NOMO-1 (cell line): Measurements from ENCODE around the gene GSE1.
A peak's percentile ranks its signal among the peaks of the same experiment; 100 is the strongest.

Experiments used
- DNase-seq, 2 experiments: peaks; one replicate each; lab custom pipeline; 2025; ENCODE audit not compliant: unreplicated experiment in 2 of 2; lab: John Stamatoyannopoulos, UW

GSE1 gene

GRCh38 chr16:85616607-85617321 is 3.6 kb downstream of the GSE1 start:
- peak; percentile 84 to 90 for DNase-seq

GRCh38 chr16:85617948-85618347 is 4.8 kb downstream of the GSE1 start:
- no peak for DNase-seq

GRCh38 chr16:85618521-85618920 is 5.4 kb downstream of the GSE1 start:
- DNase-seq, result no peak

- DNase-seq, result no peak
These were observed 6.2 kb downstream of the GSE1 start for GRCh38 chr16:85619101-85619891.

GRCh38 chr16:85620374-85620773 is 7.3 kb downstream of the GSE1 start:
- DNase-seq, result no peak

GRCh38 chr16:85621698-85622428 is 8.7 kb downstream of the GSE1 start:
- no peak for DNase-seq

GRCh38 chr16:85622683-85623082 is 9.6 kb downstream of the GSE1 start:
- no peak for DNase-seq

GRCh38 chr16:85623250-85623649 is 10.1 kb downstream of the GSE1 start:
- DNase-seq, result no peak

GRCh38 chr16:85623997-85624601 is 11.0 kb downstream of the GSE1 start:
- DNase-seq, result no peak

GRCh38 chr16:85624646-85625045 is 11.5 kb downstream of the GSE1 start:
- DNase-seq, result no peak

GRCh38 chr16:85625053-85625452 is 11.9 kb downstream of the GSE1 start:
- no peak for DNase-seq

GRCh38 chr16:85625485-85626117 is 12.5 kb downstream of the GSE1 start:
- no peak for DNase-seq

GRCh38 chr16:85626191-85626981 is 13.3 kb downstream of the GSE1 start:
- DNase-seq, result no peak

- no peak for DNase-seq
These were observed 14.0 kb downstream of the GSE1 start for GRCh38 chr16:85627089-85627488.

- DNase-seq, result no peak
These were observed 14.6 kb downstream of the GSE1 start for GRCh38 chr16:85627526-85628264.

- no peak for DNase-seq
These were observed 15.1 kb downstream of the GSE1 start for GRCh38 chr16:85628265-85628556.

- DNase-seq, result no peak
These were observed 15.5 kb downstream of the GSE1 start for GRCh38 chr16:85628645-85629044.

- DNase-seq, result no peak
These were observed 16.2 kb downstream of the GSE1 start for GRCh38 chr16:85629326-85629725.

GRCh38 chr16:85629853-85630252 is 16.7 kb downstream of the GSE1 start:
- no peak for DNase-seq
